Lung (tissue), 12 donors: Measurements from ENCODE around the gene CITED4. TPM values are rescaled to one million over a fixed set of nuclear protein-coding genes. Genes with fewer than 3 reads are reported as not detected.

Experiments
- ATAC-seq: fragments of 200-7000 bp; cut with Tn5 transposase; one replicate; pipeline ENCODE4 v1.9.1; 2020; ENCODE audit warnings: moderate number of reproducible peaks; ENCODE audit not compliant: insufficient read depth, low FRiP score
- DNase-seq, 3 donors: peaks; one replicate each; pipeline ENCODE4 v3.0.0-alpha.2; 2013 to 2017
- H3K27ac ChIP-seq, 2 donors: one replicate each; pipeline ENCODE4 v1.5.1; 2013; ENCODE audit warnings: mild to moderate bottlenecking in 2 of 2, moderate library complexity in 2 of 2, control low read depth in 1 of 2, inconsistent platforms in 1 of 2, low read depth in 1 of 2, low read length in 1 of 2
- H3K27me3 ChIP-seq, 3 donors: one replicate each; pipeline ENCODE4 v1.5.1; 2013; ENCODE audit warnings: low read length in 2 of 3; ENCODE audit not compliant: control insufficient read depth in 3 of 3, insufficient read depth in 3 of 3
- H3K36me3 ChIP-seq, 4 donors: one replicate each; pipeline ENCODE4 v1.5.1; 2013; ENCODE audit warnings: low read length in 4 of 4, mild to moderate bottlenecking in 1 of 4, moderate library complexity in 1 of 4; ENCODE audit not compliant: control insufficient read depth in 4 of 4, insufficient read depth in 4 of 4
- H3K4me1 ChIP-seq, 5 donors: one replicate each; pipeline ENCODE4 v1.5.1; 2013; ENCODE audit warnings: low read length in 5 of 5, mild to moderate bottlenecking in 2 of 5, moderate library complexity in 1 of 5; ENCODE audit not compliant: control insufficient read depth in 5 of 5, insufficient read depth in 5 of 5
- H3K4me3 ChIP-seq: one replicate; pipeline ENCODE4 v1.5.1; 2013; ENCODE audit warnings: mild to moderate bottlenecking, control low read depth, moderate library complexity
- H3K9ac ChIP-seq, 2 donors: one replicate each; pipeline ENCODE4 v1.5.1; 2013; ENCODE audit warnings: low read length in 2 of 2, control low read depth in 1 of 2; ENCODE audit not compliant: insufficient read depth in 1 of 2
- H3K9me3 ChIP-seq, 4 donors: one replicate each; pipeline ENCODE4 v1.5.1; 2013; ENCODE audit warnings: low read length in 3 of 4, mild to moderate bottlenecking in 1 of 4, moderate library complexity in 1 of 4; ENCODE audit not compliant: control insufficient read depth in 4 of 4, insufficient read depth in 3 of 4
- WGBS, 2 donors: extraction: QIAGEN DNeasy Blood & Tissue Kit; methylation state at CpG; one replicate each; pipeline ENCODE4 v1.1.7; 2013; 5-methylcytosine and 5-hydroxymethylcytosine counted together
- polyA plus RNA-seq, 2 donors: library from polyadenylated mRNA; stranded (reverse); fragments of 200-250 nt; gene quantifications; one replicate each; pipeline ENCODE4 v1.2.1, GENCODE V29; 2013
- total RNA-seq, 2 donors: library from RNA; depleted of rRNA in 1 of 2; stranded (reverse); fragments of >200 nt in 1 of 2; gene quantifications; one replicate each; pipeline ENCODE4 v1.2.1, GENCODE V29; 2014 to 2021
- TF ChIP-seq, protein P1 (sequence below): IDR thresholded peaks from 2 replicates; pipeline ENCODE4 v1.5.1; 2012; ENCODE audit warnings: mild to moderate bottlenecking; ENCODE audit errors: control extremely low read depth, extremely low read depth
- donor health status: control.
- donor health status: control.
- donor health status: Bipolar disorder and iron deficiency.
- donor health status: healthy.
- donor health status: DM: yes; HTN: yes; CAD: no.

CITED4 gene
- total and polyA plus RNA-seq, 4 donors = 4.7 to 15.1 (median 7.6) TPM

DNA sequence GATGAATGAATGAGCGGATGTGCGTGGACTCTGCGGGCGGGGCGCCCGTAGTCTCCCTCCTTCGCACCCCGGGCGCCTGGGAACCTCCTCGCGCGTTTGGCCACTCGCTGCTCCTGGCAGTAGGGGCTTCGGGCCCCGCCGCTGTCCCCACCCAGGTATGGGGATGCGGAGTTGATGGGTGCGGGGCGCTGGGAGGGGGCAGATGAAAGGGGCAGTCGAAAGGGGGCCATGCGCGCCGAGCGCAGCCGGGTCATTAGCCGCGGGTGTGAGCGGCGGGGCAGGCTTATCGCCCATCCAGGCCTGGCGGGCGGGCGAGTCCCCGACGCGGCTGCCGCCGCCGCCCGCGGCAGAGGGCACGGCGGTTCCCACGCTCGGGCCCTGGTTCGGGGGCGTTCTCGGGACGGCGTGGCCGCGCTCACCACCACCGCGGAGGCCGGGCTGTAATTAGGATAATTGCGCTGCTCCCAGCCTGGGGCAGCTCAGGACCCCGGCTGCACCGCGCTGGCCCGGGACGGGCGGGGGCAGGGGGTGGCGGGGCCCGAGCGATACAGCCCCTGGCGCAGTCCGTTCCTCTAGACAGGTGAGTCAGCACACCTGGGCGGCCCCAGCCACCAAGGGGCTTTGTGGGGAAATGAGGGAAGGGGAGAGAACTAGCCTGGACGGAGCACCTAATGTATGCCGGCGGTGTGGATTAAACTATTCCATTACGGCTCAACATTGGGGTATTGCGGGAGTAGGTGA is 22.1 kb upstream of the CITED4 start:
- Histone ChIP-seq H3K4me3 (no peak overlapping the region), H3K27me3 (peaks cover 0 to 24% (median 16%) of the 10 kb centered on the region in 3 donors), H3K27ac (no peak overlapping the region), H3K36me3 (no peaks in the 10 kb centered on the region), H3K9me3 (no peaks in the 10 kb centered on the region), H3K4me1 (peaks cover 0 to 10% (median 3%) of the 10 kb centered on the region in 5 donors), H3K9ac (no peak overlapping the region)
- WGBS, 2 donors = 28 to 34% methylated on average over 52 to 73 of the region's 73 CpGs
- ATAC-seq (peak; percentile 33), DNase-seq (no peak)
- TF ChIP-seq, protein P1, sequence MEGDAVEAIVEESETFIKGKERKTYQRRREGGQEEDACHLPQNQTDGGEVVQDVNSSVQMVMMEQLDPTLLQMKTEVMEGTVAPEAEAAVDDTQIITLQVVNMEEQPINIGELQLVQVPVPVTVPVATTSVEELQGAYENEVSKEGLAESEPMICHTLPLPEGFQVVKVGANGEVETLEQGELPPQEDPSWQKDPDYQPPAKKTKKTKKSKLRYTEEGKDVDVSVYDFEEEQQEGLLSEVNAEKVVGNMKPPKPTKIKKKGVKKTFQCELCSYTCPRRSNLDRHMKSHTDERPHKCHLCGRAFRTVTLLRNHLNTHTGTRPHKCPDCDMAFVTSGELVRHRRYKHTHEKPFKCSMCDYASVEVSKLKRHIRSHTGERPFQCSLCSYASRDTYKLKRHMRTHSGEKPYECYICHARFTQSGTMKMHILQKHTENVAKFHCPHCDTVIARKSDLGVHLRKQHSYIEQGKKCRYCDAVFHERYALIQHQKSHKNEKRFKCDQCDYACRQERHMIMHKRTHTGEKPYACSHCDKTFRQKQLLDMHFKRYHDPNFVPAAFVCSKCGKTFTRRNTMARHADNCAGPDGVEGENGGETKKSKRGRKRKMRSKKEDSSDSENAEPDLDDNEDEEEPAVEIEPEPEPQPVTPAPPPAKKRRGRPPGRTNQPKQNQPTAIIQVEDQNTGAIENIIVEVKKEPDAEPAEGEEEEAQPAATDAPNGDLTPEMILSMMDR = no peak

DNA sequence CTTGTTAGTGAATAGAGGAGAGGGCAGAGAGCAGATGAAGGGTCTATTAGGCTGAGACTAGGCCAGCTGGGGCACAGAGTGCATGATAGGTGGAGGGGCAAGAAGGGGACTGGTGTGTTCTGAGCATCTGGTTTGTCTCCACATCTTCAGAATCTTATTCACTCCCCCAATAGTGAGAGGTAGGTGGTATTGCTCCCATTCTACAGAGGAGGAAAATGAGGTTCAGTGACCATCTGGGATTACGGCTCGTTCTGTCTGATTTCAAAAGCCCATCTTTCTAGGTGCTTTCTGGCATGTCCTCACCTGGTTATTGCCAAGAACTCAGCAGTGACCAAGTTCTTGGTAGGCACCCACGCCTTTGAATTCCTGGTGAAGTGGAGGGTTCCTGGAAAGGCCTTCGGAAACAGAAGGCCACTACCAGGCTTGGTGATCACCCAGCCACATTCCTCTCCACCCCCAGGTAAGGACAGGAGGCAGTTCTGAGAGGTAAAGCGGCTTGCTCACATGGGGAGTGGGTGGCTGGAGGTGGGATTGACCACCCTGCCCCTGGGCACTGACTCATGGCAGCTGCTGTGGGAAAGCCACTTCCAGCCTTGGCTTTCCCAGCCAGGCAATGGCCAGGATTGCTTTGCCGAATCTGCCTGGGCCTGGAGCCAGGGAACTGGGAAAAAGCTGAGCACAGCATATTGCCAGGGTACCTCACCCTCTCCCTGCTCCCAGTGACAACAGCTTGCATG is 18.8 kb upstream of the CITED4 start:
- 74 to 89% methylated on average over 6 of the region's 6 CpGs for WGBS, 2 donors
- Histone ChIP-seq H3K27me3 (peaks cover 0 to 15% (median 14%) of the 10 kb centered on the region in 3 donors), H3K27ac (no peak overlapping the region), H3K9ac (no peak overlapping the region), H3K4me1 (peaks cover 0 to 11% (median 10%) of the 10 kb centered on the region in 5 donors), H3K4me3 (no peak overlapping the region), H3K36me3 (no peaks in the 10 kb centered on the region), H3K9me3 (peaks cover 0 to 5% (median 1%) of the 10 kb centered on the region in 4 donors)
- ATAC-seq (no peak), DNase-seq (no peak)
- TF ChIP-seq, protein P1 = no peak

DNA sequence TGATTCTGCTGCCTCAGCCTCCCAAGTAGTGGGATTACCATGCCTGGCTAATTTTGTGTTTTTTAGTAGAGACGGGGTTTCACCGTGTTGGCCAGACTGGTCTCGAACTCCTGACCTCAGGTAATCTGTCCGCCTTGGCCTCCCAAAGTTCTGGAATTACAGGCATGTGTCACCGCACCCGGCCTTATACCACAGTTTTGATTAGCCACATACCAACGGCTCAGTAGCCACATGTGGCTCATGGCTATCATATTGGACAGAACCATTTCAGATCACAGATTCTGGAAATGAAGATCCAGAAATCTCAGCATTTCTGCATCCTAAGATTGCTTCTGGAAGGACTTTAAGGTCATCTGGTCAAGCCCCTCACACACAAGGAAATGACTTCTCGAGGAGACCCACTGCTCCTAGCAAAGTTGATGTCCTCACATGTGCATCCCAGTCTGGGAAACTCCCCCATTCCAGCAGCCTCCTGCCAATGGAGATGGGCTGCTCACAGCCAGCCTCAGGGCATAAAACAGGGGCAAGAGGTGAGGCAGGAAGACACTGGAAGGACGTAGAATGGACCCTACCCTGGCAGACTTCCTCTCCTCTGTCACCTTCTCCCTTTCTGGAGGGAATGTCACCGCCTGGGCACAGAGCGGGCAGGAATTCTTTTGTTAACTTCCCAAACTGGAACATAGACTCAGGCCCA is 17.5 kb upstream of the CITED4 start:
- DNase-seq (no peak), ATAC-seq (no peak)
- H3K27ac ChIP-seq = peak overlapping the region in 1 of 2 donors; percentile 10
- peaks cover 0 to 11% (median 10%) of the 10 kb centered on the region in 5 donors for H3K4me1 ChIP-seq
- 88 to 93% methylated on average over 11 of the region's 11 CpGs for WGBS, 2 donors
- peaks cover 0 to 5% (median 1%) of the 10 kb centered on the region in 4 donors for H3K9me3 ChIP-seq
- no peak overlapping the region for H3K4me3 ChIP-seq
- H3K9ac ChIP-seq = no peak overlapping the region
- TF ChIP-seq, protein P1 = no peak
- H3K36me3 ChIP-seq = no peaks in the 10 kb centered on the region
- H3K27me3 ChIP-seq = peaks cover 0 to 11% (median 7%) of the 10 kb centered on the region in 3 donors
